Activated naive CD4-positive, alpha-beta T cell treated with anti-CD3 and anti-CD28 coated beads, Interleukin-2, amount 50 U/mL, for 72 hours (primary cell): ENCODE data around the gene LDB2. TPM values are rescaled to one million over a fixed set of nuclear protein-coding genes. Genes with fewer than 3 reads are reported as not detected.

Source experiments
- ATAC-seq, 2 donors: fragments of 150-1000 bp; cut with Tn5 transposase; 2 replicates each; pipeline ENCODE4 v1.10.0; 2021; ENCODE audit warnings: mild to moderate bottlenecking in 2 of 2, moderate library complexity in 2 of 2
- DNase-seq, 2 donors: peaks; one replicate each; pipeline ENCODE4 v3.0.0; 2021 to 2022; ENCODE audit warnings: low spot score in 2 of 2
- H3K27ac Mint-ChIP-seq, 2 donors: one replicate each; pipeline ENCODE4 v1.8.0; 2022; ENCODE audit warnings: mild to moderate bottlenecking in 2 of 2, mixed read lengths in 2 of 2
- H3K36me3 Mint-ChIP-seq, 2 donors: one replicate each; pipeline ENCODE4 v1.8.0; 2022; ENCODE audit warnings: mixed read lengths in 2 of 2
- H3K9me3 Mint-ChIP-seq, 2 donors: one replicate each; pipeline ENCODE4 v1.8.0; 2022; ENCODE audit warnings: mixed read lengths in 2 of 2
- total RNA-seq, 2 donors: library from RNA; stranded (reverse); gene quantifications; one replicate each; pipeline ENCODE4 v1.2.3, GENCODE V29; 2022

The LDB2 gene
- total RNA-seq, 2 donors from 2014 or later, result not detected

GRCh38 chr4:16794816-16795445 lies 103.5 kb downstream of the LDB2 start:
- no peak for ATAC-seq
- DNase-seq, result peak in 1 of 2 donors; percentile 64

GRCh38 chr4:16791460-16791859 lies 107.0 kb downstream of the LDB2 start:
- Mint-ChIP-seq H3K9me3 (no peaks in the 10 kb centered on the region), H3K36me3 (no peaks in the 10 kb centered on the region), H3K27ac (no peak overlapping the region)
- DNase-seq (no peak), ATAC-seq (no peak)

More at GRCh38 chr4:16794816-16795445, 103.5 kb downstream of the LDB2 start:
- Mint-ChIP-seq H3K27ac (no peak overlapping the region), H3K36me3 (no peaks in the 10 kb centered on the region), H3K9me3 (no peaks in the 10 kb centered on the region)

- Mint-ChIP-seq H3K36me3 (no peaks in the 10 kb centered on the region), H3K9me3 (no peaks in the 10 kb centered on the region), H3K27ac (no peak overlapping the region)
- DNase-seq, result no peak
- ATAC-seq, result no peak
These were observed 107.9 kb downstream of the LDB2 start for GRCh38 chr4:16790508-16790907.

- ATAC-seq (no peak), DNase-seq (no peak)
- no peaks in the 10 kb centered on the region for H3K36me3 Mint-ChIP-seq
- H3K9me3 Mint-ChIP-seq, result no peaks in the 10 kb centered on the region
- no peak overlapping the region for H3K27ac Mint-ChIP-seq
These were observed 109.6 kb downstream of the LDB2 start for GRCh38 chr4:16788868-16789267.

GRCh38 chr4:16785793-16786527 lies 112.5 kb downstream of the LDB2 start:
- no peak overlapping the region for H3K27ac Mint-ChIP-seq

GRCh38 chr4:16783119-16783518 lies 115.3 kb downstream of the LDB2 start:
- ATAC-seq, result no peak
- no peak for DNase-seq
- Mint-ChIP-seq H3K27ac (no peak overlapping the region), H3K36me3 (no peaks in the 10 kb centered on the region), H3K9me3 (no peaks in the 10 kb centered on the region)

More at GRCh38 chr4:16785793-16786527, 112.5 kb downstream of the LDB2 start:
- Mint-ChIP-seq H3K9me3 (no peaks in the 10 kb centered on the region), H3K36me3 (no peaks in the 10 kb centered on the region)
- no peak for ATAC-seq
- DNase-seq, result no peak

GRCh38 chr4:16779028-16779675 lies 119.3 kb downstream of the LDB2 start:
- H3K27ac Mint-ChIP-seq, result no peak overlapping the region
- DNase-seq, result no peak
- no peak for ATAC-seq
- no peaks in the 10 kb centered on the region for H3K36me3 Mint-ChIP-seq
- no peaks in the 10 kb centered on the region for H3K9me3 Mint-ChIP-seq

GRCh38 chr4:16777726-16778125 lies 120.7 kb downstream of the LDB2 start:
- ATAC-seq, result no peak
- Mint-ChIP-seq H3K27ac (no peak overlapping the region), H3K9me3 (no peaks in the 10 kb centered on the region), H3K36me3 (no peaks in the 10 kb centered on the region)
- no peak for DNase-seq

- ATAC-seq (no peak), DNase-seq (no peak)
- Mint-ChIP-seq H3K9me3 (no peaks in the 10 kb centered on the region), H3K36me3 (no peaks in the 10 kb centered on the region), H3K27ac (no peak overlapping the region)
These were observed 122.9 kb downstream of the LDB2 start for GRCh38 chr4:16775411-16776154.

GRCh38 chr4:16772366-16772850 lies 126.0 kb downstream of the LDB2 start:
- no peaks in the 10 kb centered on the region for H3K9me3 Mint-ChIP-seq
- DNase-seq (no peak), ATAC-seq (no peak)
- no peaks in the 10 kb centered on the region for H3K36me3 Mint-ChIP-seq
- no peak overlapping the region for H3K27ac Mint-ChIP-seq

- no peak overlapping the region for H3K27ac Mint-ChIP-seq
- ATAC-seq, result no peak
- no peaks in the 10 kb centered on the region for H3K36me3 Mint-ChIP-seq
- H3K9me3 Mint-ChIP-seq, result no peaks in the 10 kb centered on the region
- DNase-seq, result no peak
These were observed 127.6 kb downstream of the LDB2 start for GRCh38 chr4:16770710-16771285.

- no peaks in the 10 kb centered on the region for H3K36me3 Mint-ChIP-seq
- H3K27ac Mint-ChIP-seq, result no peak overlapping the region
- no peak for DNase-seq
- no peak for ATAC-seq
- H3K9me3 Mint-ChIP-seq, result no peaks in the 10 kb centered on the region
These were observed 130.6 kb downstream of the LDB2 start for GRCh38 chr4:16767861-16768260.

- ATAC-seq (no peak), DNase-seq (no peak)
- no peaks in the 10 kb centered on the region for H3K9me3 Mint-ChIP-seq
- no peaks in the 10 kb centered on the region for H3K36me3 Mint-ChIP-seq
- H3K27ac Mint-ChIP-seq, result no peak overlapping the region
These were observed 131.2 kb downstream of the LDB2 start for GRCh38 chr4:16767251-16767650.

- no peak for DNase-seq
- H3K36me3 Mint-ChIP-seq, result no peaks in the 10 kb centered on the region
- no peaks in the 10 kb centered on the region for H3K9me3 Mint-ChIP-seq
- ATAC-seq, result no peak
- no peak overlapping the region for H3K27ac Mint-ChIP-seq
These were observed 132.9 kb downstream of the LDB2 start for GRCh38 chr4:16765546-16765945.

- H3K27ac Mint-ChIP-seq, result no peak overlapping the region
- no peaks in the 10 kb centered on the region for H3K36me3 Mint-ChIP-seq
- ATAC-seq (no peak), DNase-seq (no peak)
- H3K9me3 Mint-ChIP-seq, result no peaks in the 10 kb centered on the region
These were observed 133.8 kb downstream of the LDB2 start for GRCh38 chr4:16764622-16765021.

- no peaks in the 10 kb centered on the region for H3K9me3 Mint-ChIP-seq
- H3K36me3 Mint-ChIP-seq, result no peaks in the 10 kb centered on the region
- no peak overlapping the region for H3K27ac Mint-ChIP-seq
These were observed 137.7 kb downstream of the LDB2 start for GRCh38 chr4:16760617-16761363.

More at GRCh38 chr4:16760617-16761363, 137.7 kb downstream of the LDB2 start:
- DNase-seq (no peak), ATAC-seq (no peak)
